Inflammatory macrophage (primary cell): Measurements from ENCODE around the gene BCAR1.
"Not testable (repeated sequence)": the region's sequence is repeated elsewhere in the genome, so short reads cannot be mapped to it uniquely, and the experiment has no call there.

Experiments used
- DNase-seq, 2 donors: peaks; one replicate each; pipeline ENCODE4 v3.0.0-alpha.2; 2020 to 2022

BCAR1 gene

DNA sequence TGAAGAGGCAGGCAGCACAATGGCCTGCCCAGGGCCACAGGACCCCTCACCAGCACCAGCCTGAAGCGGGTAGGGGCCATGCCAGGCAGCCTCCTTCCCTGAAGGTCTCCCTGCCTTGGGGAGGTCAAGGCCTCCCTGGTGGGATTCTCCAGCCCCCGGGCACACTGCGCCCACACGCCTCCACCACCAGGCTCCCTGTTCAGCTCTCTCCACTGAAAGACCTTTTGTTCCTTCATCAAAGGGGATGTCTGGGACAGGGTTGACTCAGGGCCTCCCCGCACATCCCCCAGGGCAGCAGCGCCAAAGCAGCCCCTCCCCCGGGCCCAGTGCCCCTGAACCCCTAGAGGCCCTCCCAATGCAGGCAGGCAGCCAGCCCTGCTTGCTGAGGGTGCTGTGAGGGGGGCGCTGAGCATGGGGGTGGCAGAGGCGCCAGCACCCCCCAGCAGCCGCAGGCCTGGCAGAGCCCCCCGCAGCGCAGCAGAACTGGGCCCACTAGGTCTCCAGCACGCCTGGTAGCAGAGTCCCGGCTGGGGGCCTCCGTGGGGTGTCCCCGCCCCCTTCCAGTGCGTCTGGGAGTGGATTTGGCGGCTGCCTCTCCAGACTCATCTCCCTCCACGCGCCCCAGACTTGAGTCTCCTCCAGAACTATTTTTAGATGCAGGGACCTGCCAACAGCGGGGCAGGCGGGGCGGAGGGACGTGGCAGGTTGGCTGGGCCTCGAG is 13.1 kb downstream of the BCAR1 start:
- no peak for DNase-seq

DNA sequence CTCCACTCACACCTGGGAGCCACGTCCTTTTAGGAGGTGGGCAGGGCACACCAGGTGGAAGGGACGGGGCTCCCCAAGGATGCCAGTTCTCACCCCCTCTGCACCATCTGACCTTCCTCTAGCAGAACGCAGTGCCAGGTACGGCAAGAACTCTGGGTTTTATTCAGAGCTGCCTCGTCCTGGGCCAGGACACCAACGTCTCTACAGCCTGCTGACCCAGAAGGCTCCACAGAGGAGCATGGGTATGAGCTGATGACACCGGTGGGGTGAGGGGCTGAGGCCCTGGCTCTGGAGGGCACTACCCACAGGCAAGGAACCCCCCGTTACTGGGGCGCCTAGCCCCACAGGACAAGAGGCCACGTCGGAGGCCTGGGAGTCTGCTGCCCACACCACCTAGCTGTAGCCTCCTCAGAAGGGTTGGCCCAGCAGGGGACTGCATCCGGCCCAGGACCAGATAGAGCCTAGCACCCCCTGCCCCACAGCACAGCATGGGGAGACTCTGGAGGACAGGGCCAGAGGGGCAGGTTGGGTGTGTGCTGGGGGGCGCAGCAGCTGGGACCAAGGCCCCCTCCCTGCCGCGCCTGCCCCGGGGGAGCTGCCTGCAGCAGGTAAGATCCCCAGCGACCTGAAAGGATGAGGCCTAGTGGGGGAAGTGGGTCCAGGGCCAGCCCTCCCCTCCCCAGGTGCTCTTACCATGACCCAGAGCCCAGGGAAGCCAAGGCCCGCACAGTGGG is 13.9 kb downstream of the BCAR1 start:
- DNase-seq: no peak

DNA sequence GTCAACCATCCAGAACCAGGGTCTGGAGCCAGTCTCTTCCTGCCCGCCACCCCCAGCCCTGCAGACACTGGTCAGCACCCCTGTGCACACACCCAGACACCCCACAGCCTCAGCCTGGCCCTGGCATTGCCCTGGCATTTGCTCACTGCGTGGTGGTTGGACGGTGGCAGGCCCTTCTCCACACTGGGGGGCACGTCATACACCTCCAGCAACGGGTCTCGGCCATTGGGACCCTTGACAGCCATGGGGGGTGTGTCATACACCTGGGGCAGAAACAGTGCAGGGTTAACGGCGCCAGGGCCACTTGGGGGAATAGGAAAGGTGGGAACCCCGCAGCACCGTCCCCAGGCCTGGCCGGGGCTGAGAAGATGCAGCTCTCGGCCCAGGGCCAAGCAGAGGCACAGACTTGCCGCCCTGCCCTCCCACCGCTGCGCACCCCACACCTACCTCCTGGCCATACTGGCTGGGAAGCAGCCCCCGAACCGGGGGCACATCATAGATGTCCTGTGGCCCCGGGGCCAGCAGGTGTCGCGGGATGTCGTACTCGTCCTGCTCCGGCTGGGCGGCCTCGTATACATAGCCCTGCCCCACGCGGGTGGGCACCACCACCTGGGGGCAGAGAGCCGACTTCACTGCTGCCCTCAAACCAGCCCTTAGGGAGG is 14.6 kb downstream of the BCAR1 start:
- no peak for DNase-seq

DNA sequence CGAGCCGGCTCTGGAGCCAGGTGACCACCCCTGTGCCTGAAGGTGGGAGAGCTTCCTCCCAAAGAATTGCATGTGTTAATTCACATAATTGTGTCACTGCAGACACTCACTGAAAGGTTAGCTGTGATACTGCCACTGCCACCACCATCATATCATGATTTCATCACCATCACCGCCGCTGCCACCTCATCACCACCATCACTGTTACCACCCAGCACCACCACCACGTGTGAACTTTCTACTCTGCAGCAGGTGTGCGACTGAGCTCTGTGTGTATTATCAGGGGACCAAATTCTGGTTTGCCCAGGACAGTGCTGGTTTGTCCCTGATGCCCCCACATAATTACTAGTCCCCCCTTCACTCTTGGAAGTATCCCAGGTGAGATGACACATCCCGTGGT is 15.2 kb downstream of the BCAR1 start:
- no peak for DNase-seq

DNA sequence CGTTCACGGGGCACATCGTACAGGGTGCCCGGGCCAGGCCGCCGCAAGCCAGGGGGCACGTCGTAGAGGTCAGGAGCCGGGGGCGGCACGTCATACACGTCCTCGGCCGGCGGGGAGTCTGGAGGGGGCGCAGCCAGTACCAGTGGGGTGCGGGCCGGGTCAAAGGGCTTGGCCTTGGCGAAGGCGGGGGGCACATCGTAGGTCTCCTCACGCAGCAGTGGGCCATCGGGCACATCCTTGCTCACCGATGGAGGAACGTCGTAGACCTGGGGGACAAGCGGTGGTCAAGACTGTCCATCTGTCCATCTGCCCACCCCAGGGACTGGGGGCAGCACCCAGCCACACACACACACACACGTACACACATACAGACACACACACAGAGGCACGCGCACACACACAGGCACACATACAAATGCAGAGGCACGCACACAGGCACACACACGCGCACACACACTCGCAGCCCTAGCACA is 15.7 kb downstream of the BCAR1 start:
- DNase-seq: no peak

DNA sequence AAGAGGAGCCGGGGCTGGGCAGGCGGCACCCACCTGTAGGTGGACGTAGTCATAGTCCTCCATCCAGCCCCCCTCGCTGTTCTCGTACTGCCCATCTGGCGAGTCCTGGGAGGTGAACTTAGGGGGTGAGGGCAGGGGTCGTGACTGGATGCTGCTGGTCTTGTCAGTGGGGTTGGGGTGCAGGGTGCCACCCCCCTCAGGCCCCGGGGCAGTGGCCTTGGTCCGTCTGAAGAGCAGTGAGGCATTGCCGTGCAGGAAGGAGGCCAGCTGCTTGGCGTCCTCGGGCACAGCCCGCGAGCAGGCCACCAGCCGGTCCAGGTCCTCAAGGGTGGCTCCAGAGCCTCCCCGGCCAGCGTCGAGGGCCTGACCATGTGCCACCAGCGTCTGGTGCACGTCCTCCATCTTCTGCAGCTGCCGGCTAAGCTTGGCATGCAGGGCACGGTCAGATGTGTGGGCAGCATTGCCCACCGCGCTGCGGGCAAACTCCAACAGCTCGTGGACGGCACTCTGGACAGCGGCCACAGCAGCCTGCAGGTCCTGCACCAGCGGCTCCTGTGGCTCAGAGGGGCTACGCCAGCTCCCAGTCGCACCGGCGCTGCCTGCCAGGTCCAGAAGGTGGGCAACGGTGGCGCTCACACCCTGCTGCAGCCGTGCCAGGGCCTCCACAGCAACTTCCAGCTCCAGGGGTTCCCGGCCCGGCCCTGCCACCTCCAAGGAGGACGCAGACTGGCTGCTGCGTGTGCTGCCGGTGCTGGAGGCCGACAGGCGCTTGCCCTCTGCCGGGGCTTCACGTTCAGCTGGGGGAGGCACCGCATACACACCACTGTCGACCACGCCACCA is 16.3 kb downstream of the BCAR1 start:
- DNase-seq: no peak

DNA sequence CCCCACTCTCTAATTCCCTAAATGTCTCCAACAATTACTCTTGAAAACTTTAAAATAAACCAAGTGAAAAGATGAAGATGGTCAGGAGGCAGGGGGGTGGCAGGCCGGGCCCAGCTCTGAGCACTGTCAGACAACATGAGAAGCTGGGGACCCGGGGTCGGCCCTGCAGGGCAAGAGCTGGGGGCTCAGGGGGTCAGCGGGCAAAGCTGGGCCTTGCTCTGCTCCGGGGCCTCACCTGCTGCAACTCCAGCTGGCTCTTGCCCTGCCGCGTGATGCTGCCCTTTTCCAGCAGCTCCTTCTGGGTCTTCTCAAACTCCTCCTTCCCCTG is 17.8 kb downstream of the BCAR1 start:
- DNase-seq: no peak

DNA sequence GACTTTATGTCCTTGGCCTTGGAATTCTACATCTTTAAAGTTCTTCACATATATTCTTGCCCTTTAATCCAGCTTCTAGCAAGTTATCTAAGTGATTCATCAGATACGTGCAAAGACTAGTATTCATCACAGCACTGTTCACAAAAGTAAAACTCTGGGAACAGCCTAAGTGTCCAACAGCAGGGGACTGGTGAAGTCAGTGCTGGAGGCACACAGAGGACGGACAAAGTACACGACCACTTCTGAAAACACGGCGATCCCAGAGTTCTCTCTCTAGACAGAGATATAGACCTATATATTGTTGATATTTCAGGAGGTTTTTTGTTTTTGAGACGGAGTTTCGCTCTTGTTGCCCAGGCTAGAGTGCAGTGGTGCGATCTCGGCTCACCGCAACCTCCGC is 19.9 kb downstream of the BCAR1 start:
- no peak for DNase-seq

DNA sequence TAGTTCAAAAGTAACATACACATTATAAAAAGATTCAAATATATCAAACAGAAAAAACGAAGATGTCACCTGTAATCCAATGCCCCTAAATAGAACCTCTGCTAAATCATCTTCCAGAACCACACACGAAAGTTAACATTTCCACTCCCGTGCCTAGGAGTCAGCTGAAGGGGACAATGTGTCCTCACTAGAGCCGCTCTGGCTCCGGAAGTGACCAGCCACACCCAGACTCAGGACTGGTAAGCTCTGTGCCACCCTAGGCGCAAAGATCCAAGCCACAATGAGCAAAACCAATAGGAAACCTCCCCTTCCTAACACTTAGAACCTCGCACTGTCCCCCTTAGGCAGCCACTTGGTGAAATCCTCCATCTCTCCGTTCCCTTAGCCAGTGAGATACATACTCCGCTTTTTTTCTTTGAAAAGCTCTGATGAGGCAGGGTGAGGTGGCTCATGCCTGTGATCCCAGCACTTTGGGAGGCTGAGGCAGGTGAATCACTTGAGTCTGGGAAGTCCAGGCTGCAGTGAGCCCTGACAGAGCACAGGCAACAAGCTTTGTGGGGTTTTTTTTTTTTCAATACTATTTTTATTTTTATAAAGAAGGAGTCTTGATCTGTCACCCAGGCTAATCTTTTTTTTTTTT is 20.8 kb downstream of the BCAR1 start:
- no peak for DNase-seq

DNA sequence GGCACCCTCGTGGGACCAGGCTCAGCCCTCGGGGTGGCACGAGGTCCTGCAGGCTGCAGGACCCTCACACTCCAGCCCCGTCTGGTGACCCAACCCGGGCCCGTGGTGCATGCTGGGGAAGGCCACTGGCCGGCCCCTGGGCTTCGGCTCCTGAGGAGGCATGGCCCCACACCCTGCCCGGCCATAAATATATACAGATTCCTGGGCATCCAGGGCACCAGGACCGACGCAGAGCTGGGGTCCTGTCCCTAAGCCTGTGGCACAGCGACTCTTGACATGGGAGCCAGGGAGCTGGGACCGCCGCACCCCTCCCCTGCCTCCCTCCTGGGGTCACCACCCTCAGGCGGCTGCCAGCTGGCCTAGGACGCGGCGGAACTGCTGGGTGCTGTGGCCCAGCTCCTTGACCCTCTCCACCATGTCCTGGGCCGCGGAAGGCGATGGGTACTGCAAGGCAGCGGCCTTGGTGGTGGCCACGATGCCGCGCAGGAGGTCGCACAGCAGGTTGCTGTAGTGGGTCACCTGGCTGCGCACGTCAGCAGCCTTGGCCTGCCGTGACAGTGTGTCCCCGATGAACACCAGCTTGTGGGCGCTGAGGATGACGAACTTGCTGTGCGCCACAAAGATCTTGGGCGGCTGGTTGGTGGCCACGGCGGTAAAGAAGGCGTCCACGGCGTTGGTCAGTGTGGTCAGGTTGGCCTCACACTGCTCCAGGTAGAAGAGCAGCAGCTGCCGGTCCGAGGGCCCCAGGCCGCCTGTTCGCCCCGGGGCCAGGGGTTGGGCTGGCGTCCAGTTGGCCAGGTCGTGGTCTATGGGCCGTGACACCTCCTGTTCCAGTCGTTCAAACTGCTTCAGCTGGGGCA is 22.0 kb downstream of the BCAR1 start:
- no peak for DNase-seq

DNA sequence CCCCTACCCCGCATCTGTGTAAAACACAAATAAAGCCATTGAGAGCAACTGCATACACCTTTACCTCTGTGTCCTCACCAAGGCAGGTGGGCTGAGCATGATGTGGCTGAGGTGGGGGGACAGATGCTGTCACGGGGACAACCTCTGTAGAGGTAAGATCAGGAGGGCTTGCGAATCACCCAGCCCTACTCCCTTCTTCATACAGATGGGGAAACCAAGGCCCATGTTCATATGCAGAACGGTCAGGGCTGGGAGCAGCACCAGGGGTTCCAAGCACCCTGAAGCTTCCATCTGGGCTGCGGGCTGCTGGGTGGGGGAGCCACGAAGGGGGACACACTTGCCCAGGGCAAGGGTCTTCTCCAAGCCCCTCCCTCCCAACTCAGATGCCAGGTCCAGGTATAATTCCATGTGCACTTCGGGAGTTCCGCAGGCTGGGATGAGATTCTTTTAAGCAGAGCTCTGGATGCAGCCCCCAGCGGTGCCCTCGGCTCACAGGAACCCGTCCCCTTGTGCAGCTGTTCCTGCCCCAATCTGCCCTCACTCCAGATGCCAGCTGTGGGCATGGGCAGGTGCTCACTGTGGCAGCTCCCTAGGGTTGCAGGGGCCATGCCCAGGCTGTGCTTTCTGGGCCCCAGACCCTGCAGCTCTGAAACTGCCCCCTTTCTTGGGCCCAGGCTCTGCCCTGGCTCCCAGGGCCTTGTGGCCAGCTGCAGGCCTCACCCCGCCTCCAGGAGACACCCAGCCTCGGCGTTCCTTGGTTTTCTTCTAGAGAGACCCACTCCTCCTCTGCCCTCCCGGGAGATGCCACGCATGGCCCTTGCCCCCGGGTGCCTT is 23.1 kb downstream of the BCAR1 start:
- DNase-seq: no peak

DNA sequence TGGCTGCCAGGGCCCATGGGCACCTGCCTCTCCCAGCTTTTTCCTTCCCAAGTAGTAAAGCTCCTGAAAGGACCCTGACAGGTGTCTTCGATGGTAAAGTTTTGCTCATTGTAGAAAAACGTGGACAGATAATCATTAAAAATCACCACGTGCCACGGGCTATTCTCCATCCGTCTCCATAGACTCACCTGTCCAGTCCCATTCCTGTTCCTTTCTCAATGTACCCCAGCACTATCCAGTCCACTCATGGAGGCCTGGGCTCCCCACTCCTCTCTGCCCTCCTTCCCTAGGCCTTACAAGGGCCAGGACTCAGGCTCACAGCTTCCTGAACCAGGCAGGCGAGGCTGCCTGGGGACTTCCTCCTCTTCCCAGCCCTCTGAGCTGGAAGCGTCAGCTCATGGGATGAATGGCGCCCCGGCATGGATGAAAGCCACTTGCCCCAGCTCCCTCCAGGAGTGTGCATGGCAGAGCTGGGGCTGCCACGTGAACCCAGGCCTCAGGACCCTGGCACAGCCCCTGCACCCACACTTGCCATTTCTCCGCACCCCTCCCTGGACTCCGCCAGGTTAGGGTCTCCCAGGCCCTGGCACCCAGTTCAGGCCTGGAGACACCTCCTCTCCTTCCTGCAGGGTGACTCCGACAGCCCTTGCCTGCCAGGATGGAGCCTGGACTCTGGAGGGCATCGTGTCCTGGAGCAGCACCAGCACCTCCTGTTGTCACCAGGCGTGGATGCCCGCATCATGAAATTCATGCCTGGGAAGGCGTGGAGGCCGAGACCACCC is 23.9 kb downstream of the BCAR1 start:
- DNase-seq: no peak

DNA sequence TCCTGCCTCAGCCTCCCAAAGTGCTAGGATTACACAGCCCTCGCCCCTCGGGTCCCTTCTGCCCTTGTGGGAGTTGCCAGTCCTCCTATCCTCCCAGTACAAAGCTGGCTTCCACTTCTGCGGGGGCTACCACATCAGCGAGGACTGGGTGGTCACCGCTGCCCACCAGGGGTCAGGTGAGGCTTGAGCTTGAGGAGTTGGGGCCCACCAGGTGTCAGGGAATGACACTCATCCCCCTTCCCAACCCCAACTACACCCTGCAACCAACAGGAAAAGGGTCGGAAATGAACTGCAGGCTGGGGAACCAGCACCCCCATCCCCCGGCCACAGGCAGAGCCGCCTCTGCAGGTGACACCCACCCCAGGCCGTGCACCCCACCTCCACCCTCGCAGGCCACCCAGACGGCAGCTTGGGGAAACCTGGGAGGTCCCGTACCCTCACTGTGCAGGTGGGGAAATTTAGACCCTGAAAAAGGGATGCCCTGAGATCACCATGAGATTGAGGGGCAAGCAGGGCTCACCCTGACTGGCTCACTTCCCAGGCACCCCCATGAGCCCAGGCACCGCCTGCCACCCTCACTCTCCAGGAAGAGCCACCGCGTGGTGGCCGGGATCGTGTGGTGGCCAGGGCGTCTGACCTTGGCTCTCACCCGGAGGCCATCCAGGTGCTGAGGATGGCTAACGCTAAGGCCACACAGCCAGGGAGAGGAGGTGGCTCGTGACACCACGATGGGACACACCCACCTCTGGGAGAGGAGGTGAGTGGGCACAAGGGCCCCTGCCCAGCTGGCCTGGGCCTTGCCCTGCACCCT is 24.7 kb downstream of the BCAR1 start:
- no peak for DNase-seq

DNA sequence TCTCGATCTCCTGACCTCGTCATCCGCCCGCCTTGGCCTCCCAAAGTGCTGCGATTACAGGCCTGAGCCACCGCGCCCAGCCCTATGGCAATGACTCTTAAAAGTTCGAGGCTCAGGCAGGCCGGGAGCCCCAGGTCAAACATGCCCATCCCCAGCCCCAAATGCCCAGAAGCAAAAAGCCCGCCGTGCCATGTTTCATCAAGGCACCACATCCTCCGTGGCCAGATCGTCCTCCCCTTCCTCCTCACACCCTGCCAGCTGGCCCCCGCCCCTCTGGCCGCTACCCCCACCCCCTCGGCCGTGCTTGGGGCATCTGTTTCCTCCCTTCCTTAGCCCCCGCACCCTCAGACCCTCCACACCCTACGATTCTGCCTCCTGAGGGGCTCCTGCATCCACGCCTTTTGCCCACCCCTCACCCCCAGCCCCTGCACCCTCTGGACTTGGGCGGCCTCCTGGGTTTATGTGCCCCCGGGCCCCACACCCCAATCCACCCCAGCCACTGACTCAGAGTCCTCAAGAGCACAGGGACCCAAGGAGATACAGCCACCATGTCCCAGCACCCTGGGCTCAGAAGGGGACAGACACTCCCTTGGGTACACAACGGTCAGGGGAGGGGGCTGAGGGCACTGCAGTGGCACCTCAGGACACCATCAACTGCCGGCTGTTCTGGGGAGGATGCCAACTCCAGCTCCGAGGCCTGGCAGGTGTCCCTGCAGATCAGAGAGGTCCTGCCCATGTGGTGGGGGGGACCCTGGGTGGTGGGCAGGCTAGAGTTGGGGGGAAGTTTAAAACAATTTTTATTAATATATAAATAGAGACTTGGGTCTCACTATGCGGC is 25.5 kb downstream of the BCAR1 start:
- DNase-seq: no peak

DNA sequence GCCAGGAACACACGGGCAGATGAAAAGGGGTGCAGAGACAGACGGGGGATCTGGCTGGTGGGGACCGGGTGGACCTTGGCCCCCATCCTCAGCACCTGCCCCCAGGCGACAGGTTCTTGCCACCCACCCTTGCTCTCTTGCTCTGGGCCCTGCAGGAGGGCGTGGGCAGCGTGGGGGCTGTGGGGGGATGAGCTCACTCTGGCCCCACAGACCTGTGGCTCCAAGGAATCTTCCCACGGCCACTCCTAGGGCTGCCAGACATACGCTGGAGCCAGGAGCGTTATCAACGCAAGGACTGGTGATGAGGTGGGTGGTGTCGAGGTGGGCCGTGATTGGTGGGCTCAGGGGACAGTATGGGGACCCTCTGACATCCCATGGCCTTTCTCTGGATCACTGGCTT is 26.3 kb downstream of the BCAR1 start:
- DNase-seq: no peak

DNA sequence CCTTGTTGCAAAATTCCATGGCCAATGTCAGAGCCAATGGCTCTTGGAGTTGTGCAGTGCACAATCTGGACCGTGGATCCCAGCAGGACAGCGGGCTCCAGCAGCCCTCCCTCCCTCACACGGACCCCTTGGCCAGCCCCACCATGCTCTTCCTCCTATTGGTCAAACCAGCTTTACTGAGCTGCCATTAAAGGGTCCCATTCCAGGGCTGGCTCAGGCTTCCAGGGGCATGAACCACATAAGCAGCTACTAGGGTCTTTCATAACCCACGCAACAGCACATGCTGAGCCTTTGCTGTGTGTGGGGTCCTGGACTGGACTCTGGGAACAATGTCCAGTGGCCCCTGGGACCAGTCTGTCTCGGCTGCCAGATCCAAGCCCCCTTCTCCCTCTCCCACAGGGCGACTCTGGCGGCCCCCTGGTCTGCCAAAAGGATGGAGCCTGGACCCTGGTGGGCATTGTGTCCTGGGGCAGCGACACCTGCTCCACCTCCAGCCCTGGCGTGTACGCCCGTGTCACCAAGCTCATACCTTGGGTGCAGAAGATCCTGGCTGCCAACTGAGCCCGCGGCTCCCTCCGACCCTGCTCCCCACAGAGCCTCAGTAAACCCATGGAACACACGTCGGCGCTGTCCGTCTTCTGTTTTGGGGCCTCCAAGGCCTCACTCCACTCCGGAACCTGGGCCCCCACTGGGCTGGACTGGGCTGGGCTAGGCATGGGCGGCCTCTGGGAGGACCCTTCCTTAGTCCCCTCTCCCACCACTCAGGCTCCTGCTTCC is 26.9 kb downstream of the BCAR1 start:
- no peak for DNase-seq

DNA sequence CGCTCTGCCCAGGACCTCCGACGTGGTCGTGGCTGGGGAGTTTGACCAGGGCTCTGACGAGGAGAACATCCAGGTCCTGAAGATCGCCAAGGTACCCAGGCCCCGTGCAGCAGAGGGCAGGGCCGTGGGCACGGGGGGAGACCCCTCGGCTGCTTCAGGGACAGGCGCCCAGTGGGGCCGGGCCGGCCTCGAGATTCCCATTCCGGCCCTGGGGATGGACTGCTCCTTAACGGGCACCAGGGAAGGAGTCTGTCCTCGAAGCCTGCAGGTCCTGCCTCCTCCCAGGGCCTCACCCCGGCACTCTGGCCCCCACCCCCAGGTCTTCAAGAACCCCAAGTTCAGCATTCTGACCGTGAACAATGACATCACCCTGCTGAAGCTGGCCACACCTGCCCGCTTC is 28.3 kb downstream of the BCAR1 start:
- DNase-seq: not testable (repeated sequence)
